HG03064 (cell line): ENCODE data around the gene UBA52.
"Not testable (repeated sequence)": the region's sequence is repeated elsewhere in the genome, so short reads cannot be mapped to it uniquely, and the experiment has no call there.

Experiments
- ATAC-seq: cut with Tn5 transposase; IDR thresholded peaks from one replicate; pipeline ENCODE4 v1.9.1; 2021; ENCODE audit warnings: low read depth; ENCODE audit not compliant: unreplicated experiment

UBA52 gene

GRCh38 chr19:18590273-18591272, 18.9 kb downstream of the UBA52 start:
- ATAC-seq = no peak

GRCh38 chr19:18591735-18592385, 20.2 kb downstream of the UBA52 start:
- no peak for ATAC-seq

- not testable (repeated sequence) for ATAC-seq
Measured at GRCh38 chr19:18592732-18593131, 21.1 kb downstream of the UBA52 start.

DNA sequence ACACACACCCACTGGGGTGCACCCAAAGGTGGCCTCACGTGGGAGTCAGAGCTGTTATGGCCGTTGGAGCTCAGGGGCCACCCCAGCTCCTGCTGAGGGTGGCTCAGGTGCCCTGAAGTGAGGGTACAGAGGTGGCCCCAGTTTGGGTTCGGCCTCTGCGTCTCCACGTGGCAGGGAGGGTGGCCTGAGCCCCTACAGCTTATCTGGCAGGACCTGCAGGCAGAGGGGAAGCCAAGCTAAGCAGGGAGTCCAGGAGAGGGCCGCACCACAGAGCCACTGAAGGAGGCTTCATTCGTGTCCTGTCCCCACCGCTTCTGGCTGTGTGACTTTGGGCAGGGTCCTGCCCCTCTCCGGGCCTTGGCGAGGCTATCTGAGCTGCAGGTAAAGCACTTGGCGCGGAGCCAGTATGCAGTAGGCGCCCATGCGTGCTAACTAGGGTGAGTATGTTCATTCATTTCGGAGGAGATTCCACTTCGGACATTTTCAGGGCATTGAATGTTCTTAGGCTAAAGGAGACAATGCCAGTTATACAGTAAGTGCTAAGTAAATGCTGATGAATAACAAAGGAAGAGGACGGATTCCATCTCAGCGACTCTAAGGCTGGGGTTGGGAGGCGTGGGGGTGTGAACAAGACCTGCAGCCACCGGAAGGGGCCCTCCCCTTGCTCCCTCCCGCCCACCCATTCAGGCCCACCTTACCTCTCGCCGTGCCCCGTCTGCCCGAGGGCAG, 21.9 kb downstream of the UBA52 start:
- no peak for ATAC-seq

GRCh38 chr19:18594096-18594823, 22.6 kb downstream of the UBA52 start:
- ATAC-seq = no peak

DNA sequence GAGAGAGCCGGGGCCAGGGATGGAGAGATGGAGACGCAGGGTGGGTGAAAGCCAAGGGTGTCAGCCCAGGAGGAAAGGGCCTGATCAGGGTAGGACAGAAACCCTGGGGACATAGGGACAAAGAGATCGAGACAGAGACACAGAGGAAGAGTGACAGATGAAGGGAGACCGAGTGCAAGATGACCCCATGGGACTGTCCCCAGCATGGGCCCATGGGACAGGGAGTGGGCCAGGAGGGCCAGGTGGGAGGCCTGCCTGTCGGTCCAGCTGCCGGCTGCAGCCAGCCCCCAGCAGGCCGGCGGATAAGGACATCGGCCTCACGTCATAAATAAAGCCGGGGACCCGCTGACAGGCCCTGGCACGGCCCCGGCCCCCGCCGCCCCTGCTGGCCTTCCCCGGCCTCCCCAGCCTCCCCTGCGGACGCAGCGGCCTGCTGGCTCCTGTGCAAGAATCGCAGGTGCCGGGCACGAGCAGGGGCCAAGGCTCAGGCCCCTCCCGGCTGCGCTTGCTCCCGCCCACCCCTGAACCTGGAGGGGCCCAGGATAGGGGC, 23.2 kb downstream of the UBA52 start:
- ATAC-seq = no peak

- no peak for ATAC-seq
Measured at GRCh38 chr19:18595475-18595874, 23.8 kb downstream of the UBA52 start.

GRCh38 chr19:18596752-18597157, 25.1 kb downstream of the UBA52 start:
- ATAC-seq = no peak

- no peak for ATAC-seq
Measured at GRCh38 chr19:18597809-18598660, 26.4 kb downstream of the UBA52 start.

DNA sequence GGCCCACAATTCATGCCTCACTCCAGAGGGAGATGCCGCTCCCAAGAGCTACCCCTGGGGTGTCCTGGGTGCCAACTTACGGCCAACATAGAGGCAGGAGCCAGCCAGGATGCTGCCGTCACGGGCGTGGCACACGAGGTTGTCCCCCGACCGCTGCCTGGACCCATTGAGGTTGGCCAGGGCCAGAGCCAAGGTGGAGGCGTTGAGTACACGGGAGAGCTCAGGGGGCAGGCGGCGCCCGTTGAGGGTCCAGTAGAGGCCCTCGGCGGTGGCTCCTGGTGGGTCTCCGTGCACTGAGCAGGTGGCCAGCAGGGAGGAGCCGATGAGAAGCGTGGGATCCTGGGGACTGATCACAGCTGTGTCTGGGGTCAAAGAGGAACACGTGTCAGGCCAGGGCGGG, 27.8 kb downstream of the UBA52 start:
- ATAC-seq = no peak

GRCh38 chr19:18600692-18601397, 29.2 kb downstream of the UBA52 start:
- not testable (repeated sequence) for ATAC-seq

GRCh38 chr19:18601875-18602274, 30.2 kb downstream of the UBA52 start:
- ATAC-seq = no peak

- no peak for ATAC-seq
Measured at GRCh38 chr19:18603255-18603957, 31.7 kb downstream of the UBA52 start.

DNA sequence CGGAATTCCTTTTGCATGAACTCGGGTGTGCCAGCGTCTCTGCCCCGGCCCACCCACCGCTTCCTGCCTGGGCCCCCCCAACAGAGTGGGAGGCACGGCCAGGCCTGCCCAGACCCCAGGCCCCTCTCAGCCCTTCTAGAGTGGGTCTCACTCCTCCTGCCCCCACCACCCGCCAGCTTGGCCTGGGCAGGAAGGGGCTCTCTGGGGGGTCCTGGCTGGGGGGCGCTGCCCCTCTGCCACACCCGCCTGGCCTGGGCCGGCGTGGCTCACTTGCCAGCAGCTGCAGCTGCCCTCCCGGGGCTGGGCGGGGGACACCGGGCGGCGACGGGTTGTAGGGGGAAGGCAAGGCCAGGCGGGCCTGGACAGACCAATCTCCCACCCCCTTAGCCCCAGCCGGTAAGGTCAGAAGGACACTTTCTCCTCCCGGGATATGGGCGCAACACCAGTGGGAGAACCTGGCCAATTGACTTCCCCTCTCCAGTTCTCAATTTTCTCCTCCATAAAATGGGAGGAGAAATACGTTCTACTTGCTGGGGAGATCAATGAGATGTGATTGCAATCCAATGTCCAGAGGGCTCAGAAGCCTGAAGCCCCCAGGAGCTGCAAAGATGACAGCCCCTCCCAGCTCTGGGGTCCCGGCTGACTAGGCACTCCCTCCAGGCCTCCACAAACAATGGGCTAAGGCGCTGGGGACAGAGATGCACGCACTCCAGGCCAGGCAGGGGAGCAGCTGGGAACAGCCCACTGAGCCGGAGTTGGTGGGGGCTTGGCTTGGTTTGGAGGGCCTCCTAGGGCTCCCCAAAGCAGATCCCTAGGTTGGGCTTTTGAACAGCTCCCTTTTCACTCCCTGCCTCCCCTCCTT, 32.5 kb downstream of the UBA52 start:
- no peak for ATAC-seq

- no peak for ATAC-seq
Measured at GRCh38 chr19:18604820-18605159, 33.1 kb downstream of the UBA52 start.

GRCh38 chr19:18605196-18605545, 33.5 kb downstream of the UBA52 start:
- no peak for ATAC-seq

GRCh38 chr19:18605546-18606280, 34.1 kb downstream of the UBA52 start:
- no peak for ATAC-seq
